WTC11 (cell line): ENCODE data around the gene HUS1. TPM values are rescaled to one million over a fixed set of nuclear protein-coding genes. Genes with fewer than 3 reads are reported as not detected.

ENCODE experiments used
- ATAC-seq: fragments of 200-7000 bp; cut with Tn5 transposase; 2 replicates; pipeline ENCODE4 v1.10.0; 2021; ENCODE audit warnings: mild to moderate bottlenecking, moderate library complexity
- CTCF ChIA-PET: fragments of 300-600 bp; sonication (Branson Sonifier 250); formaldehyde crosslinking; loops from one replicate; lab custom pipeline; 2021; ENCODE audit warnings: antibody characterized with exemption; lab: Charles Lee
- POLR2A ChIA-PET: fragments of 350-600 bp; sonication (Branson Sonifier 250); formaldehyde crosslinking; loops from one replicate; lab custom pipeline; 2021; ENCODE audit warnings: antibody characterized with exemption; lab: Charles Lee
- DNase-seq: peaks from one replicate; pipeline ENCODE4 v3.0.0; 2021; ENCODE audit warnings: low spot score
- H3K27ac Mint-ChIP-seq: 2 replicates; pipeline ENCODE4 v1.8.0; 2021; ENCODE audit warnings: mixed read lengths
- H3K27me3 Mint-ChIP-seq: 2 replicates; pipeline ENCODE4 v1.8.0; 2021; ENCODE audit warnings: low read depth, mild to moderate bottlenecking, moderate library complexity, mixed read lengths
- H3K36me3 Mint-ChIP-seq: 2 replicates; pipeline ENCODE4 v1.8.0; 2021; ENCODE audit warnings: mixed read lengths
- H3K4me1 Mint-ChIP-seq: 2 replicates; pipeline ENCODE4 v1.8.0; 2022; ENCODE audit warnings: mixed read lengths
- H3K4me3 Mint-ChIP-seq: 2 replicates; pipeline ENCODE4 v1.8.0; 2021; ENCODE audit warnings: mild to moderate bottlenecking, moderate library complexity, mixed read lengths
- H3K9me3 Mint-ChIP-seq: 2 replicates; pipeline ENCODE4 v1.8.0; 2021; ENCODE audit warnings: mixed read lengths
- AFF4 ChIP-seq: sonication (generic); formaldehyde crosslinking; IDR thresholded peaks from 2 replicates; pipeline ENCODE4 v1.8.1; 2023; ENCODE audit warnings: mild to moderate bottlenecking, missing genetic modification reagents, borderline replicate concordance
- ARID4B ChIP-seq: sonication (generic); formaldehyde crosslinking; IDR thresholded peaks from 2 replicates; pipeline ENCODE4 v1.8.0; 2023; ENCODE audit warnings: missing genetic modification reagents, mild to moderate bottlenecking, borderline replicate concordance
- ATF3 ChIP-seq: sonication (generic); formaldehyde crosslinking; conservative IDR thresholded peaks from 2 replicates; pipeline ENCODE4 v1.8.1; 2022; ENCODE audit warnings: mild to moderate bottlenecking, missing genetic modification reagents
- CTCF ChIP-seq: fragments of 200-600 bp; IDR thresholded peaks from 2 replicates; pipeline ENCODE4 v1.8.0; 2022; ENCODE audit warnings: antibody characterized with exemption
- EMX1 ChIP-seq: fragments of 250-450 bp; sonication (Bioruptor Pico); IDR thresholded peaks from 2 replicates; pipeline ENCODE4 v1.8.0; 2021; ENCODE audit warnings: mild to moderate bottlenecking
- FOXK1 ChIP-seq: sonication (generic); formaldehyde crosslinking; IDR thresholded peaks from 2 replicates; pipeline ENCODE4 v1.8.0; 2022; ENCODE audit warnings: mild to moderate bottlenecking, moderate library complexity, missing genetic modification reagents
- GRHL2 ChIP-seq: fragments of 250-450 bp; sonication (Bioruptor Pico); IDR thresholded peaks from 2 replicates; pipeline ENCODE4 v1.8.0; 2022; ENCODE audit warnings: mild to moderate bottlenecking, moderate library complexity; ENCODE audit not compliant: insufficient replicate concordance, severe bottlenecking
- GTF2I ChIP-seq: fragments of 250-450 bp; sonication (Bioruptor Pico); conservative IDR thresholded peaks from 2 replicates; pipeline ENCODE4 v1.4.0; 2021; ENCODE audit warnings: mild to moderate bottlenecking
- HMGA2 ChIP-seq: fragments of 250-450 bp; sonication (Bioruptor Pico); IDR thresholded peaks from 2 replicates; pipeline ENCODE4 v1.4.0; 2021; ENCODE audit warnings: mild to moderate bottlenecking, moderate library complexity
- HMGXB4 ChIP-seq: sonication (generic); formaldehyde crosslinking; IDR thresholded peaks from 2 replicates; pipeline ENCODE4 v1.8.1; 2023; ENCODE audit warnings: mild to moderate bottlenecking, moderate library complexity, missing genetic modification reagents
- PRRX2 ChIP-seq: fragments of 250-450 bp; sonication (Bioruptor Pico); IDR thresholded peaks from 2 replicates; pipeline ENCODE4 v1.8.0; 2021; ENCODE audit warnings: mild to moderate bottlenecking
- RORB ChIP-seq: fragments of 250-450 bp; sonication (Bioruptor Pico); IDR thresholded peaks from 2 replicates; pipeline ENCODE4 v1.9.0; 2021; ENCODE audit warnings: mild to moderate bottlenecking
- SOX15 ChIP-seq: fragments of 250-450 bp; sonication (Bioruptor Pico); IDR thresholded peaks from 2 replicates; pipeline ENCODE4 v1.9.0; 2021; ENCODE audit warnings: mild to moderate bottlenecking
- TCF7 ChIP-seq: sonication (generic); formaldehyde crosslinking; IDR thresholded peaks from 2 replicates; pipeline ENCODE4 v1.8.0; 2022; ENCODE audit warnings: mild to moderate bottlenecking, low read depth, missing genetic modification reagents, moderate library complexity
- TP53 ChIP-seq: sonication (generic); formaldehyde crosslinking; IDR thresholded peaks from 2 replicates; pipeline ENCODE4 v1.8.1; 2023; ENCODE audit warnings: mild to moderate bottlenecking, missing genetic modification reagents
- ZNF416 ChIP-seq: fragments of 250-450 bp; sonication (Bioruptor Pico); IDR thresholded peaks from 2 replicates; pipeline ENCODE4 v1.9.0; 2021; ENCODE audit warnings: mild to moderate bottlenecking, inconsistent platforms
- ZNF512 ChIP-seq: sonication (generic); formaldehyde crosslinking; IDR thresholded peaks from 2 replicates; pipeline ENCODE4 v1.8.1; 2022; ENCODE audit warnings: missing genetic modification reagents, borderline replicate concordance
- total RNA-seq: library from RNA; stranded (reverse); gene quantifications from 3 replicates; pipeline ENCODE4 v1.2.3, GENCODE V29; 2021

Gene HUS1
- total RNA-seq, 1 experiment from 2014 or later: 33.4 TPM

GRCh38 chr7:47939425-47940036 is 39.9 kb downstream of the HUS1 start:
- H3K36me3 Mint-ChIP-seq: no peaks in the 10 kb centered on the region
- TF ChIP-seq CTCF (no peak), GRHL2 (CRISPR knock-in tag) (no peak)
- TF ChIP-seq, all 79 proteins: peak for 0
- H3K27me3 Mint-ChIP-seq: no peaks in the 10 kb centered on the region
- H3K4me1 Mint-ChIP-seq: peaks cover 48% of the 10 kb centered on the region
- ChIA-PET POLR2A (no interaction called here), CTCF (interaction anchor here (1.2 to 3.0 kb wide), 6 partner anchors 42 to 673 kb away, joined by 3 to 20 read pairs (median 10); no protein-coding TSS in a partner anchor)
- H3K27ac Mint-ChIP-seq: no peak overlapping the region
- no peaks in the 10 kb centered on the region for H3K9me3 Mint-ChIP-seq
- no peak overlapping the region for H3K4me3 Mint-ChIP-seq
- no peak for DNase-seq
- ATAC-seq: no peak

GRCh38 chr7:47938574-47939165 is 40.7 kb downstream of the HUS1 start:
- Mint-ChIP-seq H3K27ac (no peak overlapping the region), H3K9me3 (no peaks in the 10 kb centered on the region), H3K4me1 (peaks cover 47% of the 10 kb centered on the region), H3K36me3 (no peaks in the 10 kb centered on the region), H3K4me3 (no peak overlapping the region), H3K27me3 (no peaks in the 10 kb centered on the region)
- ChIA-PET POLR2A (no interaction called here), CTCF (interaction anchor here (1.1 to 3.0 kb wide), 12 partner anchors 9 to 672 kb away, joined by 3 to 20 read pairs (median 5); partner anchors contain the start of gene PKD1L1)
- ATAC-seq: peak; percentile 16; the same call in 1 of the 2 replicates
- DNase-seq: no peak
- TF ChIP-seq SOX15 (CRISPR knock-in tag) (no peak), TP53 (CRISPR knock-in tag) (no peak), ZNF416 (CRISPR knock-in tag) (no peak), ZNF512 (CRISPR knock-in tag) (no peak), EMX1 (CRISPR knock-in tag) (no peak), FOXK1 (CRISPR knock-in tag) (no peak), ATF3 (CRISPR knock-in tag) (no peak), TCF7 (CRISPR knock-in tag) (no peak), HMGA2 (CRISPR knock-in tag) (no peak), RORB (CRISPR knock-in tag) (no peak), ARID4B (CRISPR knock-in tag) (no peak), PRRX2 (CRISPR knock-in tag) (no peak), GTF2I (CRISPR knock-in tag) (no peak), HMGXB4 (CRISPR knock-in tag) (no peak), AFF4 (CRISPR knock-in tag) (no peak)
